22Rv1 (cell line): Measurements from ENCODE around the gene DPAGT1.

Experiments
- CTCF ChIP-seq: fragments of 450-650 bp; IDR thresholded peaks from 2 replicates; pipeline ENCODE4 v1.5.1; 2017; ENCODE audit warnings: mild to moderate bottlenecking
- ZFX ChIP-seq: fragments of 450-650 bp; IDR thresholded peaks from 2 replicates; pipeline ENCODE4 v1.6.1; 2017; ENCODE audit warnings: antibody characterized with exemption, borderline replicate concordance

GRCh38 chr11:119108146-119108856, 6.6 kb upstream of the DPAGT1 start:
- TF ChIP-seq CTCF, result no peak
- no peak for TF ChIP-seq ZFX
